EH (cell line): ENCODE measurements around the gene HJURP.

Experiments
- DNase-seq: peaks from one replicate; pipeline ENCODE4 v3.0.0-alpha.2; 2015; ENCODE audit warnings: low read depth

The HJURP gene

GRCh38 chr2:233791883-233792329 is 62.4 kb downstream of the HJURP start:
- no peak for DNase-seq

DNA sequence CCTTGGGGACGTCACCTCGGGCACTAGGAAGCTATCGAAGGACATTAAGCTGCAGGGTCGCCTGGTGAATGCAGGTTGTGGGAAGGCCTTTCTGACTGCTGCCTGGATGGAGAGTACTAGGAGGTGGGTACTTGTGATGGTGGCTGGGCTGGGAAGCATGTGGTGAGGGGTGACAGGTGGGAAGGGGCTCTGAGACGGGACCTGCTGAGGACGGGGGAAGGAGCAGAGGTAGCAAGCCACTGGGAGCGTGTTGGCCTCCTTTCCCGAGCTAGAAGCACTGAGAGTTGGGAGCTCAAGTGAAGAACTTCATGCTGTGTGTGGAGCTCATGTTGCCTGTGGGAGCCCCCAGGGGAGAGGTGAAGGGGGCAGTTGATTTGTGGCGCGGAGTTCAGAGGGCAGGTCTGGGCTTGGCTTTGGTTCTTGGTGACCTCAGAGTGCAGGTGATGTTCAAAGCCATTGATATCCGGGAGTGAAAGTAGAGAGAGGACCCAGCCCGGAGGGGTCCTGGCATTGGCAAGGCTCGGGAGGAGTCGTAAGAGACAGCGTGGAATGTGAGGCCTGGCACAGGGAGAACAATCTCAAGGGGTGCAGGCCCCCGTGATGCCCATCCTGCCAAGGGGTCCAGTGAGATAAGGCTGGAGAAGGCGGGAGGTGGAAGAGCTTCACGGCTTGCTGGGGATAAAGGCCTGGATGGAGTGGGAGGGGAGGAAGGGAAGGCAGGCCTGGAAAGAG is 63.0 kb downstream of the HJURP start:
- no peak for DNase-seq

GRCh38 chr2:233789554-233789953 is 64.8 kb downstream of the HJURP start:
- no peak for DNase-seq
